HepG2 (cell line): ENCODE data around the gene UROS. TPM values are rescaled to one million over a fixed set of nuclear protein-coding genes. Genes with fewer than 3 reads are reported as not detected.

Experiments used
- ATAC-seq: fragments of 200-7000 bp; cut with Tn5 transposase; 3 replicates; pipeline ENCODE4 v1.9.1; 2020; ENCODE audit warnings: mild to moderate bottlenecking, moderate library complexity
- BruUV-seq: library from RNA; stranded (reverse); fragments of 400-500 nt; replicated peaks from 2 replicates; lab custom pipeline; 2021; lab: Mats Ljungman, UMichigan
- CTCF ChIA-PET: fragments of 300-600 bp; formaldehyde crosslinking; extraction: SDS; loops from one replicate; lab custom pipeline; 2021; ENCODE audit warnings: low total read pairs, inconsistent platforms, low intra/inter-chr PET ratio; lab: Yijun Ruan, JAX
- POLR2A ChIA-PET: fragments of 350-600 bp; sonication (Branson Sonifier 250); formaldehyde crosslinking; loops from one replicate; lab custom pipeline; 2020; ENCODE audit warnings: antibody characterized with exemption, inconsistent platforms; lab: Yijun Ruan, JAX
- DNase-seq: peaks from one replicate; pipeline ENCODE4 v3.0.0-alpha.2; 2015; ENCODE audit warnings: low spot score
- FAIRE-seq: peaks from 3 replicates; lab custom pipeline; 2011; peaks lifted over from hg19 to GRCh38; lab: Jason Lieb, UNC
- H2AFZ ChIP-seq: one replicate; pipeline ENCODE4 v1.6.1; 2011; ENCODE audit warnings: low read length, inconsistent platforms
- H3K27ac ChIP-seq: fragments of 300-600 bp; 3 replicates; pipeline ENCODE4 v1.8.0; 2011; ENCODE audit warnings: mixed run types, mild to moderate bottlenecking, mixed read lengths, low read length, inconsistent platforms; ENCODE audit not compliant: insufficient read depth; ENCODE audit errors: extremely low read length
- H3K27me3 ChIP-seq, 2 experiments: fragments of 200-600 bp in 1 of 2; 2 replicates in 1 of 2; 3 replicates in 1 of 2; pipeline versions ENCODE4 v1.6.0 to v1.8.0; 2011; ENCODE audit warnings: low read length in 2 of 2, mild to moderate bottlenecking in 2 of 2, moderate library complexity in 2 of 2, inconsistent platforms in 1 of 2; ENCODE audit not compliant: insufficient read depth in 2 of 2, control insufficient read depth in 1 of 2
- H3K36me3 ChIP-seq, 2 experiments: fragments of 200-600 bp in 1 of 2; replicated peaks in 1 of 2; 2 replicates in 1 of 2; 3 replicates in 1 of 2; pipeline versions ENCODE4 v1.5.1 to v1.8.0; 2011; ENCODE audit warnings: low read length in 2 of 2, inconsistent platforms in 1 of 2; ENCODE audit not compliant: insufficient read depth in 2 of 2, control insufficient read depth in 1 of 2
- H3K4me1 ChIP-seq: 2 replicates; pipeline ENCODE4 v1.5.1; 2012; ENCODE audit warnings: low read length, inconsistent platforms; ENCODE audit not compliant: insufficient read depth
- H3K4me2 ChIP-seq: 2 replicates; pipeline ENCODE4 v1.6.0; 2011; ENCODE audit warnings: low read depth, low read length, inconsistent platforms
- H3K4me3 ChIP-seq, 3 experiments: fragments of 200-600 bp in 1 of 3; sonication (generic), shearing (Covaris generic) in 1 of 3; replicated peaks in 1 of 3; 2 replicates each; pipeline ENCODE4 v1.5.1; 2011 to 2016; ENCODE audit warnings: low read length in 3 of 3, inconsistent platforms in 2 of 3, low read depth in 2 of 3, mild to moderate bottlenecking in 2 of 3, control low read depth in 1 of 3, mixed read lengths in 1 of 3; ENCODE audit not compliant: insufficient read depth in 1 of 3
- H3K79me2 ChIP-seq: one replicate; pipeline ENCODE4 v1.6.1; 2011; ENCODE audit warnings: low read length, inconsistent platforms; ENCODE audit not compliant: insufficient read depth
- H3K9ac ChIP-seq: 2 replicates; pipeline ENCODE4 v1.6.0; 2011; ENCODE audit warnings: mild to moderate bottlenecking, low read depth, low read length, inconsistent platforms; ENCODE audit not compliant: insufficient read depth
- H3K9me3 ChIP-seq: 2 replicates; pipeline ENCODE4 v1.5.1; 2012; ENCODE audit warnings: mild to moderate bottlenecking, low read length
- H4K20me1 ChIP-seq: 2 replicates; pipeline ENCODE4 v1.6.0; 2011; ENCODE audit warnings: inconsistent platforms, mild to moderate bottlenecking, low read length, moderate library complexity; ENCODE audit not compliant: insufficient read depth
- HOXA3 ChIP-seq: sonication (generic); formaldehyde crosslinking; IDR thresholded peaks from 2 replicates; pipeline ENCODE4 v1.5.0; 2020; ENCODE audit warnings: missing genetic modification reagents
- KDM2A ChIP-seq: sonication (generic); formaldehyde crosslinking; IDR thresholded peaks from 2 replicates; pipeline ENCODE4 v1.4.0; 2020; ENCODE audit warnings: low read depth, missing genetic modification reagents, borderline replicate concordance
- MAFF ChIP-seq: IDR thresholded peaks from 2 replicates; pipeline ENCODE4 v1.6.1; 2011; ENCODE audit warnings: low read depth, low read length, improper control_type of control experiment
- MAFK ChIP-seq, 2 experiments: IDR thresholded peaks in 1 of 2; conservative IDR thresholded peaks in 1 of 2; 2 replicates each; pipeline ENCODE4 v1.6.1; 2011; ENCODE audit warnings: improper control_type of control experiment in 2 of 2, low read length in 2 of 2
- NR2F2 ChIP-seq: IDR thresholded peaks from 2 replicates; pipeline ENCODE4 v1.6.1; 2012; ENCODE audit warnings: low read depth, inconsistent platforms, borderline replicate concordance
- ZNF282 ChIP-seq: fragments of 450-650 bp; IDR thresholded peaks from 2 replicates; pipeline ENCODE4 v1.6.1; 2018; ENCODE audit not compliant: partially characterized antibody
- ZNF3 ChIP-seq: IDR thresholded peaks from 2 replicates; pipeline ENCODE4 v1.7.0; 2017; ENCODE audit warnings: inconsistent platforms
- ZNF333 ChIP-seq: sonication (generic); formaldehyde crosslinking; IDR thresholded peaks from 2 replicates; pipeline ENCODE4 v1.4.0; 2020; ENCODE audit warnings: mild to moderate bottlenecking, missing genetic modification reagents, borderline replicate concordance
- ZNF337 ChIP-seq: sonication (generic); formaldehyde crosslinking; IDR thresholded peaks from 2 replicates; pipeline ENCODE4 v1.5.1; 2020; ENCODE audit warnings: missing genetic modification reagents, low read depth, mild to moderate bottlenecking, borderline replicate concordance
- ZNF7 ChIP-seq: IDR thresholded peaks from 2 replicates; pipeline ENCODE4 v1.6.1; 2016; ENCODE audit warnings: missing biosample characterization, missing genetic modification reagents
- WGBS: methylation state at CpG from one replicate; pipeline ENCODE4 v1.1.6; 2017; ENCODE audit warnings: low lambda C conversion rate; 5-methylcytosine and 5-hydroxymethylcytosine counted together
- in situ Hi-C: cut with HindIII; loops from 2 replicates; pipeline ENCODE4 v1.10.0; 2017; ENCODE audit warnings: low pct_unique_long_range_greater_than_20kb; ENCODE audit not compliant: extremely low pct_ligation_motif_present
- intact Hi-C: fragments of 100-400 bp; cut with micrococcal nuclease; formaldehyde crosslinking; loops from one replicate; pipeline ENCODE4 v1.10.0; 2022; ENCODE audit not compliant: unreplicated experiment
- polyA plus RNA-seq, 8 experiments: library from polyadenylated mRNA; depleted of rRNA in 3 of 8; stranded (reverse) in 7 of 8; unstranded in 1 of 8; fragments of >200 nt; fragmentation: Illumina TruSeq in 4 of 8; extraction: Trizol in 4 of 8; gene quantifications; 2 replicates each; pipeline versions ENCODE4 v1.2.1 to v1.2.3, GENCODE V29; 2011 to 2016; ENCODE audit warnings: low read depth in 4 of 8, missing spikeins in 1 of 8, mixed read lengths in 1 of 8; ENCODE audit not compliant: insufficient read depth in 1 of 8
- total RNA-seq, 5 experiments: library from RNA; depleted of rRNA; stranded (reverse); fragments of >200 nt; fragmentation: Illumina TruSeq; extraction: Trizol; gene quantifications; 2 replicates each; pipeline ENCODE4 v1.2.3, GENCODE V29; 2016; ENCODE audit warnings: low read depth in 1 of 5
- TF ChIP-seq, protein P1 (sequence below): sonication (generic); formaldehyde crosslinking; IDR thresholded peaks from 2 replicates; pipeline ENCODE4 v1.5.0; 2020; ENCODE audit warnings: mild to moderate bottlenecking, missing genetic modification reagents, borderline replicate concordance

The UROS gene
- total and polyA plus RNA-seq, 2 of the 13 experiments (the other 11 are each of a cell fraction or from before 2014, with no cell fraction given): 14.8 to 49.9 TPM

DNA sequence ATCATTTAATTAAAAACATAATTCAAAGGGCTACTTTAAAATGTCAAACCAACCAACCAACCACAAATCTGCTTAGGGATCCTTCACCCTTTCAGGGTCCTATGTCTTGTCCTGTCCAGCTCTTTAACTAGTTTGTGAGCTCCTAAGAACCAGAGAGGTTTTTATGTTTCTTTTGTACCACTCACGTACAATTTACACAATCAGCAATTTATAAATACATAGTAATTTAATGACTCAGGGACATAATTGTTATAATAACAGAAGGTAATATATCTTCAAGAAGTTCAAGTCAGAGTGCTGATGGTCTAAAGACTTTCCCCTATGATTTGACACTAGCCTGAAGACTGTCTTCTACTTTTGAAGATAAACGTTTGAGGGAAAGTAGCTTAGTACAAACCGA lies 42.1 kb upstream of the UROS start:
- in situ Hi-C loops: no loop called here
- no TSS peak for BruUV-seq
- no peak for DNase-seq
- no peak for FAIRE-seq
- Histone ChIP-seq H3K9me3 (no peaks in the 10 kb centered on the region), H2AFZ (no peak overlapping the region), H3K27me3 (no peaks in the 10 kb centered on the region), H3K36me3 (peaks cover 12% of the 10 kb centered on the region in 2 experiments; a peak in 4 of 5 replicates), H3K4me3 (no peak overlapping the region), H3K79me2 (no peaks in the 10 kb centered on the region), H4K20me1 (no peaks in the 10 kb centered on the region), H3K9ac (no peak overlapping the region), H3K27ac (no peak overlapping the region), H3K4me2 (no peak overlapping the region), H3K4me1 (no peaks in the 10 kb centered on the region)
- WGBS: 92% methylated on average over 3 of the region's 3 CpGs
- peak; percentile 66 for TF ChIP-seq MAFF
- no peak for TF ChIP-seq ZNF333
- peak; percentile 52 to 73; a peak in 3 of 4 replicates for TF ChIP-seq MAFK (conservative IDR thresholded peaks at IDR 0.05 in 1 of 2, IDR thresholded peaks at IDR 0.05 in 1 of 2; ENCODE audit: low read length in 2 of 2)
- intact Hi-C loops: loop anchor here (5.0 kb wide), 3 partner anchors 117 to 732 kb away; no protein-coding TSS in a partner anchor
- CTCF ChIA-PET: no interaction called here
- POLR2A ChIA-PET: no interaction called here
- no peak for ATAC-seq

DNA sequence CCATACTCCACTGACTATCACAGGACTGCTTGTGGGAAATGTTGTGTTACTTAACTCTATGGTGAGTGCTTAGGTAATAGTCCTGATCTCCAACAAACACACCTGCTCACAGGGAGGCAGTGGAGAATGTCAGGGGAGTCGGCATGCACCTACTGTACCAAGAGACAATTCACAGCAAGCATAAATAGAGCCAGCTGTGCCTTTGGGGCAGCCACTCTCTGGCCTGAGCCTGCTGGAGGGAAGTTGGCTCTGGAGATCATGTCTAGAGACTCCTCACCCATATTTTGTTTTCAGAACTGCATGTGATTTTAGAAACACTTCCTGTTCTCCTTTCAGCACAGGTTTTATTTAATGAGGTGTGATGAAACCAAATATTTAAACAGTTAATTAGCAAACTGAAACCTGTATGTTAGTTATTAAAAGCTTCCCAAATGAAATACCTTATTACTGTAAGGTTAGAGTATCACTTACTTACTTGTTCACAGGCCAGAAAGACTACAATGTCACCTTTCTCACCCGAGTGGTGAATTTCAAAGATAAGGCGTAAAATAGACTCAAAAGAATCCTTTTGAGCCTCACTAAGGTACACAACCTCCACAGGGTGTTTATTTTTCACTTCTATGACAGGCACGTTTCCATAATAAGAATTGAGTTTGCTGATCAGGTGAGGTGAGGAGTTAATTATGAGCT lies 36.2 kb upstream of the UROS start:
- Histone ChIP-seq H3K27me3 (no peaks in the 10 kb centered on the region), H2AFZ (no peak overlapping the region), H3K4me3 (no peak overlapping the region), H3K27ac (no peak overlapping the region), H3K79me2 (no peaks in the 10 kb centered on the region), H3K36me3 (peaks cover 6 to 16% of the 10 kb centered on the region in 2 experiments; a peak in 4 of 5 replicates), H3K9me3 (no peaks in the 10 kb centered on the region), H3K4me2 (no peak overlapping the region), H3K9ac (no peak overlapping the region), H3K4me1 (no peaks in the 10 kb centered on the region), H4K20me1 (no peaks in the 10 kb centered on the region)
- in situ Hi-C loops: no loop called here
- intact Hi-C loops: no loop called here
- no peak for ATAC-seq
- FAIRE-seq: no peak
- CTCF ChIA-PET: no interaction called here
- BruUV-seq: no TSS peak
- POLR2A ChIA-PET: no interaction called here
- no peak for DNase-seq
- 100% methylated on average over 4 of the region's 4 CpGs for WGBS
- TF ChIP-seq, protein P1, sequence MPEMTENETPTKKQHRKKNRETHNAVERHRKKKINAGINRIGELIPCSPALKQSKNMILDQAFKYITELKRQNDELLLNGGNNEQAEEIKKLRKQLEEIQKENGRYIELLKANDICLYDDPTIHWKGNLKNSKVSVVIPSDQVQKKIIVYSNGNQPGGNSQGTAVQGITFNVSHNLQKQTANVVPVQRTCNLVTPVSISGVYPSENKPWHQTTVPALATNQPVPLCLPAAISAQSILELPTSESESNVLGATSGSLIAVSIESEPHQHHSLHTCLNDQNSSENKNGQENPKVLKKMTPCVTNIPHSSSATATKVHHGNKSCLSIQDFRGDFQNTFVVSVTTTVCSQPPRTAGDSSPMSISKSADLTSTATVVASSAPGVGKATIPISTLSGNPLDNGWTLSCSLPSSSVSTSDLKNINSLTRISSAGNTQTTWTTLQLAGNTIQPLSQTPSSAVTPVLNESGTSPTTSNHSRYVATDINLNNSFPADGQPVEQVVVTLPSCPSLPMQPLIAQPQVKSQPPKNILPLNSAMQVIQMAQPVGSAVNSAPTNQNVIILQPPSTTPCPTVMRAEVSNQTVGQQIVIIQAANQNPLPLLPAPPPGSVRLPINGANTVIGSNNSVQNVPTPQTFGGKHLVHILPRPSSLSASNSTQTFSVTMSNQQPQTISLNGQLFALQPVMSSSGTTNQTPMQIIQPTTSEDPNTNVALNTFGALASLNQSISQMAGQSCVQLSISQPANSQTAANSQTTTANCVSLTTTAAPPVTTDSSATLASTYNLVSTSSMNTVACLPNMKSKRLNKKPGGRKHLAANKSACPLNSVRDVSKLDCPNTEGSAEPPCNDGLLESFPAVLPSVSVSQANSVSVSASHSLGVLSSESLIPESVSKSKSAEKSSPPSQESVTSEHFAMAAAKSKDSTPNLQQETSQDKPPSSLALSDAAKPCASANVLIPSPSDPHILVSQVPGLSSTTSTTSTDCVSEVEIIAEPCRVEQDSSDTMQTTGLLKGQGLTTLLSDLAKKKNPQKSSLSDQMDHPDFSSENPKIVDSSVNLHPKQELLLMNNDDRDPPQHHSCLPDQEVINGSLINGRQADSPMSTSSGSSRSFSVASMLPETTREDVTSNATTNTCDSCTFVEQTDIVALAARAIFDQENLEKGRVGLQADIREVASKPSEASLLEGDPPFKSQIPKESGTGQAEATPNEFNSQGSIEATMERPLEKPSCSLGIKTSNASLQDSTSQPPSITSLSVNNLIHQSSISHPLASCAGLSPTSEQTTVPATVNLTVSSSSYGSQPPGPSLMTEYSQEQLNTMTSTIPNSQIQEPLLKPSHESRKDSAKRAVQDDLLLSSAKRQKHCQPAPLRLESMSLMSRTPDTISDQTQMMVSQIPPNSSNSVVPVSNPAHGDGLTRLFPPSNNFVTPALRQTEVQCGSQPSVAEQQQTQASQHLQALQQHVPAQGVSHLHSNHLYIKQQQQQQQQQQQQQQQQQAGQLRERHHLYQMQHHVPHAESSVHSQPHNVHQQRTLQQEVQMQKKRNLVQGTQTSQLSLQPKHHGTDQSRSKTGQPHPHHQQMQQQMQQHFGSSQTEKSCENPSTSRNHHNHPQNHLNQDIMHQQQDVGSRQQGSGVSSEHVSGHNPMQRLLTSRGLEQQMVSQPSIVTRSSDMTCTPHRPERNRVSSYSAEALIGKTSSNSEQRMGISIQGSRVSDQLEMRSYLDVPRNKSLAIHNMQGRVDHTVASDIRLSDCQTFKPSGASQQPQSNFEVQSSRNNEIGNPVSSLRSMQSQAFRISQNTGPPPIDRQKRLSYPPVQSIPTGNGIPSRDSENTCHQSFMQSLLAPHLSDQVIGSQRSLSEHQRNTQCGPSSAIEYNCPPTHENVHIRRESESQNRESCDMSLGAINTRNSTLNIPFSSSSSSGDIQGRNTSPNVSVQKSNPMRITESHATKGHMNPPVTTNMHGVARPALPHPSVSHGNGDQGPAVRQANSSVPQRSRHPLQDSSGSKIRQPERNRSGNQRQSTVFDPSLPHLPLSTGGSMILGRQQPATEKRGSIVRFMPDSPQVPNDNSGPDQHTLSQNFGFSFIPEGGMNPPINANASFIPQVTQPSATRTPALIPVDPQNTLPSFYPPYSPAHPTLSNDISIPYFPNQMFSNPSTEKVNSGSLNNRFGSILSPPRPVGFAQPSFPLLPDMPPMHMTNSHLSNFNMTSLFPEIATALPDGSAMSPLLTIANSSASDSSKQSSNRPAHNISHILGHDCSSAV (CRISPR knock-in tag): no peak
- TF ChIP-seq ZNF3 (CRISPR knock-in tag) (no peak), ZNF7 (CRISPR knock-in tag) (no peak), ZNF337 (no peak), KDM2A (no peak), ZNF282 (no peak), HOXA3 (CRISPR knock-in tag) (no peak), NR2F2 (no peak)
